Tongue (tissue), 2 donors: ENCODE results near the gene TPMT. TPM values are rescaled to one million over a fixed set of nuclear protein-coding genes. Genes with fewer than 3 reads are reported as not detected.
A peak's percentile ranks its signal among the peaks of the same experiment; 100 is the strongest.
"Not testable (repeated sequence)": the region's sequence is repeated elsewhere in the genome, so short reads cannot be mapped to it uniquely, and the experiment has no call there.

Experiments used
- DNase-seq: peaks from one replicate; pipeline ENCODE4 v3.0.0-alpha.2; 2015
- total RNA-seq: library from RNA; depleted of rRNA; stranded (reverse); fragments of >200 nt; gene quantifications from one replicate; pipeline ENCODE4 v1.2.3, GENCODE V29; 2014

Gene TPMT
- 4.2 TPM for total RNA-seq

DNA sequence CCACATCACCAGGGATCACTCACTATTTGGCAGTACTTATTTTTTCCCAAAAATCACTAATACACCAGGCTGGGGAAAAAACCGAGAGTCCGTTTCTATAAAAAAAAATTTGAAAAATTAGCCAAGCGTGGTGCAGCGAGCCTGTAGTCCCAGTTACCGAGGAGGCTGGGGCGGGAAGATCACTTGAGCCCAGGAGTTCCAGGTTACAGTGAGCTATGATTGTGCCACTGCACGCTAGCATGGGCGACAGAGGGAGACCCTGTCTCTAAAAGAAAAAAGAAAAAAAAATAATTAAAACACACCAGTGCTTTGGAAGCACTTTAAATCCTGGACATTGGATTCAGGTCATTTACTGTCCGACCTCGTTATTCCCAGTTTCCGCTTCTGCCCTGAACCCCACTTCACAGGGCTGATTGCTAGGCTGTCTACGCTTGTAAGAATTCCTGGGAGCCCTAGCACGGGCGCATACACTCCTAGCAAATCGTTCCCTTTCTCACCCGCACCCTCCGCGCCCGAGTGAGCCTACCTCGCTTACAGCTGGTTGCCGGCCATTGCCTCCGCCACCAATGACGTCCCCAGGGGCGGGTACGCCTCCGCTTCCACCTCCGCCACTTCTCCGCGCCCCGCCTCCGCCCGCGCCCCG lies at the start of gene TPMT:
Gene TPMT, minus strand, starts transcription at position 571 of the 643 bp plus-strand sequence. CDS start 5,950 bp downstream, outside the sequence.
- DNase-seq: no peak

GRCh38 chr6:18203786-18204185 lies 48.9 kb upstream of the TPMT start:
- DNase-seq: no peak

- no peak for DNase-seq
Observed at GRCh38 chr6:18192026-18192425, 37.1 kb upstream of the TPMT start.

DNA sequence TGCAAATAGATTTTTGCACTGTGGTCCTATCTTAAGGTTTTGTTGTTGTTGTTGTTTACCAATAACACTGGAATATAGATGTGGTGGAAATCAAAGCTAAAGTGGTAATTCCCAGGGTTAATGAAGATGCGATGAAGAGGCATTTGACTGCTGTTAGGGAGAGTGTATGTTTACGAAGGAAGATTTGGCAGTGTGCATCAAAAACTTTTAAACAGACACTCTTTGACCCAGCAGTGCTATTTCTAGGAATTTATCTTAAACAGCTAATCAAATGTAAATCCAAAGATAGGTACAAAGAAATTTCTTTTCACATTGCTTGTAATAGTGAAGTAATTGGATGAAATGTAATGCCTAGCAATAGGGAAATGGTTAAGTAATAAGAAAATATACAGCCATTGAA lies 34.3 kb upstream of the TPMT start:
- no peak for DNase-seq

DNA sequence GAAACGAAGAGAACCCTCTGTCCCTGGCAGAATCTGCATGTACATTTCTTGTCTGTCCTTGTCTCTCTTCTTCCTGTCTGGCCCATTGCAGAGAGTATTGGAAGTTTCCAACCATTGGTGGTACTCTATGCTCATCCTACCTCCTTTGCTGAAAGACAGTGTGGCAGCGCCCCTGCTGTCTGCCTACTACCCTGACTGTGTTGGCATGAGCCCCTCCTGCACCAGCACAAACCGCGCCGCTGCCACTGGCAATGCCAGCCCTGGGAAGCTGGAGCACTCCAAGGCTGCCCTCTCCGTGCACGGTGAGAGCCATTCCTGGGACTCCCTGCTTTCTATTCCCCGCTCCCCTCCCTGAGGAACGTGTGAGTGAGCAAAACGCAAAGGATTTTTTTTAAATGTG lies 32.8 kb upstream of the TPMT start:
- no peak for DNase-seq

DNA sequence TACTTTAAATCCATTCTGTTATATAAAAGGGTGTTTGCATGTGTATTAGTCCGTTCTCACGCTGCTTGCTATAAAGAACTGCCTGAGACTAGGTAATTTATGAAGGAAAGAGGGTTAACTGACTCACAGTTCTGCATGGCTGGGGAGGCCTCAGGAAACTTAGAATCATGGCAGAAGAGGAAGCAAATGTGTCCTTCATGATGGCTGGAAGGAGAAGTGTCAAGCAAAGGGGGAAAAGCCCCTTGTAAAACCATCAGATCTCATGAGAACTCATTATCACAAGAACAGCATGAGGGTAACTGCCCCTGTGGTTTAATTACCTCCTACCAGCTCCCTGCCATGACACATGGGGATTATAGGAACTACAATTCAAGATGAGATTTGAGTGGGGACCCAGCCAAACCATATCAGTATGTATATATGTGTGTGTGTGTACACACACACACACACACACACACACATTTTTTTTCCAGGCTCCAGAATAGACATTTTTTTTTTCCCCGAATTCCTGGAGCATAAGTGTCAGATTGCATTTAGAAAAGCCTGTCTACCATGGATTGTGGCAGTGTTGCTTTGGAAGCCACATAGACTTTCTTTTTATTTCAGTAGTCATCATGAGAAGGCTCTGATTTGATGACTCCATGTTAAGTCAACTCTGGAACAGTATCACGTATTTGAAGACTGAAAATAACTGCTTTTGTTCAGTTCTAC lies 31.8 kb upstream of the TPMT start:
- DNase-seq: no peak

DNA sequence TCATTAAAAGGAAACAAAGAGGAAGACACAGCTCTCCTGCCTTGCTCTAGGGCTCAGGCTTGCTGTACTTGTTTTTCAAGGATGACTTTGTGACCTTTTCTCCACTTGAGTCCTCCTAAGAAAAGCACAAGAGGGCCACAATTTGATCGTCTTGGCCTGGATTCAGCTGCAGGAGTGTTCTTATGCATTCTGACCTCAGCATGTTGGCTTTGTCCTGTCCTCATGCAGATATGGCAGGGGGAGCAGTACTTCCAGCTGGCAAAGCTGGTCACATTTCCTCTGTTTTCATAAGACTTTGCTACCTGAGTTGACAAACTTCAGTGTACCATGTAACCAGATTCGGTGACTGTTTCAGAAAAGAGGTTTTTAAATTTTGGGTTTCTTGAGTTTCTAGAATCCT lies 31.2 kb upstream of the TPMT start:
- no peak for DNase-seq

- DNase-seq: no peak
Observed at GRCh38 chr6:18185624-18186023, 30.7 kb upstream of the TPMT start.

DNA sequence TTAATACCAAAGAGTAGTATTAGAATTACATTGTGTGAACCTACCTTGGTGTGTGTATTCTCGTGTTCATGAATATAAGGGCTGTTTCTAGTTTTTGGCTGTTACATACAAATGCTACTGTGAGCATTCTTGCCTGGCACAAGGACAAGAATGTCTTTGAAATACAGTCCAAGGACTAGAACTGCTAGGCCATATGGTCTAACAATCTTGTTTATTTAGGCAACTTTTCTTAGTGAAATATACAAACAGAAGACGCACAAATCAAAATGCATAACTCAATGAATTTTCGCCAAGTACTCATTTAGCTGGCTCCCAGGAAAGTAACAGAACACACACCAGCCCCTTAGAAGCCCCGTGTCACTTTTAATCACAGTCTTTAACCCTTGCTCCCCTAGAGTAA lies 28.9 kb upstream of the TPMT start:
- peak; percentile 36 for DNase-seq

GRCh38 chr6:18182568-18182967 lies 27.7 kb upstream of the TPMT start:
- no peak for DNase-seq

GRCh38 chr6:18179770-18180356 lies 25.0 kb upstream of the TPMT start:
- no peak for DNase-seq

GRCh38 chr6:18178960-18179615 lies 24.2 kb upstream of the TPMT start:
- no peak for DNase-seq

DNA sequence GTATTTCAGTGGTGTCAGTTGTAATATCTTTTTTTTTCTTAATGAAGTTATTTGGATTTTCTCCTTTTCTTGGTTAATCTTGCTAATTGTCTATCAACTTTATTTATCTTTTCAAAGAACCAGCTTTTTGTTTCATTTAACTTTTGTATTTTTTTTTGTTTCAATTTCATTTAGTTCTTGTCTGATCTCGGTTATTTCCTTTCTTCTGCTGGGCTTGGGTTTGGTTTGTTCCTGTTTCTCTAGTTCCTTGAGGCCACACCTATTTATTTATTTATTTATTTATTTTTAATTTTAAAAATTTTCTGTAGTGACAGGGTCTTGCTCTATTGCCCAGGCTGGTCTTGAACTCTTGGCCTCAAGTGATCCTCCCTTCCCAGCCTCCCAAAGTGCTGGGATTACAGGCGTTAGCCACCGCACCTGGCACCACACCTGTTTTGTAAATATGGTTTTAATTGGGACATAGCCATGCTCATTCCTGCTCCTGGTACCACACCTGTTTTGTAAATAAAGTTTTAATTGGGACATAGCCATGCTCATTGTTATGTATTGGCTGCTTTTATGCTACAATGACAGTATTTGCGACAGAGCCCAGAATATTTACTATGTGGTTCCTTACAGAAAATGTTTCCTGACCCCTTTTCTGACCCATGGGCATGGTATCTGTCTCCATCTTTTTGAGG lies 22.5 kb upstream of the TPMT start:
- no peak for DNase-seq

DNA sequence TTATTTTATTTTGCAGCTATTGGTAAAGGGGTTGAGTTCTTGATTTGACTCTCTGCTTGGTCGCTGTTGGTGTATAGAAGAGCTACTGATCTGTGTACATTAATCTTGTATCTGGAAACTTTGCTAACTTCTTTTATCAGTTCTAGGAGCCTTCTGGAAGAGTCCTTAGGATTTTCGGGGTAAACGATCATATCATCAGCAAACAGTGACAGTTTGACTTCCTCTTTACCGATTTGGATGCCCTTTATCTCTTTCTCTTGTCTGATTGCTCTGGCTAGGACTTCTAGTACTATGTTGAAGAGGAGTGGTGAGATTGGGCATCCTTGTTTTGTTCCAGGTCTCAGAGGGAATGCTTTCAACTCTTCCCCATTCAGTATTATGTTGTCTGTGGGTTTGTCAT lies 21.3 kb upstream of the TPMT start:
- not testable (repeated sequence) for DNase-seq

DNA sequence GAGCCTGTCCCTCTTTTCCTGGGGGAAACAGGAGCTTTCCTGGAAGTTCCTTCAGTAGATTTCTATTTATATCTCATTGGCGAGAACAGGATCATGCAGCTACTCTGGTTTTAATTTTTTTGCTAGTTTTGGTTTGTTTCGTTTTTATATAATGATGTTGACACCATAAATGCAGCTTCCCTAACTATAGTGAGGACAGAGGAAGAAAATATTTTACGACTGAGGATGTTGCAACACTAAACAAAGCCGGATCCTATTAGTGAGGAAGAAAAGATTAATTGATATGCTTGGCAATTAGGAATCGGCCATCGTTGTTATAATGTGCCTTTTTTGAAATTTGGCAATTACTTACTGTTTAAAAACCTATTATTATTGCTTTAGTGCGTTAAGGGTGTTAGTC lies 17.0 kb upstream of the TPMT start:
- no peak for DNase-seq

DNA sequence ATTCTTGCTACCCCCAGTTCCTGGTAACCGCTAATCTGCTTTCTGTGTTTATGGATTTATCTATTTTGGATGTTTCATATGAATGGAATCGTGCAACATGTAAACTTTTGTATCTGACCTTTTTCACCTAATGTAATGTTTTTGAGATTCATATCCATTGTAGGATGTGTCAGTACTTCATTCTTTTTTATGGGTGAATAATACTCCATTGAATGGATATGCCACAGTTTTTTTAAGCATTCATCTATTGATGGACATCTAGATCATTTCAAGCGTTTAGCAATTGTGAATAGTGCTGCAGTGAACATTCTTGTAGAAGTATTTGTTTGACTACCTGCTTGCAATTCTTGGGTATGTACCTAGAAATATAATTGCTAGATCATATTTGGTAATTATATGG lies 13.4 kb upstream of the TPMT start:
- no peak for DNase-seq

- DNase-seq: no peak
Observed at GRCh38 chr6:18166312-18167036, 11.6 kb upstream of the TPMT start.

DNA sequence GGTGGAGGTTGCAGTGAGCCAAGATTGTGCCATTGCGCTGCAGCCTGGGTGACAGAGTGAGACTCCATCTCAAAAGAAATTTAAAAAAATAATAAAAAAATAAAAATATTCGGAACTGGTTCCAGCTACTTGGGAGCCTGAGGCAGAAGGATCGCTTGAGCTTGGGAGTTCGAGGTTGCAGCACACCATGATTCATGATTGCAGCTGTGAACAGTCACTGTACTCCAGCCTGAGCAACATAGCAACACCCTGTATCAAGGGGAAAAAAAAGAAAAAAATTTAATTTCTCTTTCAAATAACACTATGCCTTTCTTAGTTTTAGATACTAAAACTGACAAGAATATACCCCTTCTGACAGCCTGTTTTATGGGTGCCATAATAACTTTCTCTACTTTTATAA lies 10.9 kb upstream of the TPMT start:
- no peak for DNase-seq

GRCh38 chr6:18162401-18162800 lies 7.5 kb upstream of the TPMT start:
- no peak for DNase-seq

DNA sequence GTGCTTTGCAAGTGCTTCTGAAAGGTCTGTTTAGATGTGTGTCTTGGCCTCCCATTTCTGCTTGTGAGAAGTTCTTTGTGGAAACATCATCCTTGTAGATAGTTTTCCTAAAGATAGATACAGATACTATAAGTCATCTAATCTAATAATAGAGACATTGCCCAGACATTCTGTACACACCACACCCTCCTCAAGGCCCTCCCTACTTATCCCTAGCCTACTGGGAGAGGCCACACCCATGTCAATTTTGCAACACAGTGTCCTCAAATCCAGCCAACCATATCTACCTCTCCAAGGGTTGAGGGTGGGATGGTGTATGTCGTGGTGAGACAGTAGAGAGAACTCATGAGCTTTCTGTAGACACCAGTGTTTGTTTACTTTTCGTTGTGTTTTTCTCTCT lies 6.6 kb upstream of the TPMT start:
- peak; percentile 56 for DNase-seq

DNA sequence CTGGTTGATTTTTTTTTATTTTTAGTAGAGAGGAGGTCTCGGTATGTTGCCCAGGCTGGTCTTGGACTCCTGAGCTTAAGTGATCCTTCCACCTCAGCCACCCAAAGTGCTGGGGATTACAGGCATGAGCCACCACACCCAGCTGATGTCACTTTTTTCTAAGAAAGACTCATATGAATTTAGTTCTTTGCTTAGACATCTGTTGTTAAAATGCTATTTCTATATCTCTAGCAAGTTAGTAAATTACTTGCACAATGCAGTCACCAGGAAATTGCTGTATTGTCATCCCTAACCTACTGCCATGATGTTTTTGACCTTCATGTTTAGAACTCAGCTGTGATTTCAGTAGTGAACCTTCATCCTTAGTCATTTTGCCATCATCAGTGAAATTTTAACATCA lies 6.0 kb upstream of the TPMT start:
- DNase-seq: peak; percentile 50

DNA sequence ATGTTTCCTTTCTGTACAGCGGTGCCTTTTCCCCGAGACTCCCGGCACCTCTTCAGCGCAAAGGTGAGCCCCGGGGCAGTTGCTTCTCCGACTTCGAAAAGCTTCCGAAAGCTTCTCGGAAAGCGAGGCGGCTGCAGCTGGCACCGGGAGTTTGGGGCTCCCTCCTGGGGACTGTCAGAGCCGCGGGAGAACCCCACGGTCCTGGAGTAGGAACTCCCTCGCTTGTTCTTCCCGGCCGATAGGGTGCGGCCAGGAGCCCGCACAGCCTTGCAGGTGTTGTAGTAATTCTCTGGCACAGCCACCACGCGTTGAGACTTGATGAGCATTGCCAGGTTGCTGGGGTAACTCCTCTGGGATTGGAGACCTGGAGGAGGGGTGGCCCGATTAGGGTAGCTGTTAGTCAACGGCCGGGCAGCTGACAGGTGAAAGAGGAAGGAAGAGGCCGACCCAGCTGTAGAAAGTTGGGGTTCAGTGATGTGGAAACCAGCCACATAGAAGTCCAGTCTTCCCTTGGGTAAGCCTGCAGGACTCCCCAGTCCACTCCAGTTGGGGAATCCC lies 1.1 kb upstream of the TPMT start:
- DNase-seq: peak; percentile 69
